Measurements from ENCODE around the gene TEX9. TPM values are rescaled to one million over a fixed set of nuclear protein-coding genes. Genes with fewer than 3 reads are reported as not detected.

Gene TEX9
- total RNA-seq, 2 experiments from 2014 or later, result 0.79 to 0.85 TPM

- Mint-ChIP-seq H3K36me3 (ENCODE audit: low read depth) (peaks cover 2% of the 10 kb centered on the region), H3K4me3 (no peak overlapping the region), H3K4me1 (ENCODE audit: low read depth) (peaks cover 2% of the 10 kb centered on the region), H3K9me3 (peaks cover 7% of the 10 kb centered on the region), H3K27me3 (peaks cover 2% of the 10 kb centered on the region), H3K27ac (no peak overlapping the region)
- CTCF ChIA-PET, result interaction anchor here (1.6 kb wide), 1 partner anchor 176 kb away, joined by 3 read pairs; no protein-coding TSS in a partner anchor
- intact Hi-C loops (cut with micrococcal nuclease), result loop anchor here (5.0 kb wide), 1 partner anchor 178 kb away; no protein-coding TSS in a partner anchor
- POLR2A ChIA-PET, result interaction anchor here (1.1 kb wide), 1 partner anchor 1208 kb away, joined by 3 read pairs; no protein-coding TSS in a partner anchor
- ATAC-seq, result no peak
- TF ChIP-seq CTCF (IDR thresholded peaks at IDR 0.05), result no peak
- no peak for DNase-seq
Measured at GRCh38 chr15:56425276-56425675, 60.0 kb downstream of the TEX9 start.

- no peak for TF ChIP-seq CTCF (IDR thresholded peaks at IDR 0.05)
- ChIA-PET POLR2A (interaction anchor here (2.0 kb wide), 1 partner anchor 180 kb away, joined by 9 read pairs; no protein-coding TSS in a partner anchor), CTCF (interaction anchor here (1.6 kb wide), 1 partner anchor 177 kb away, joined by 3 read pairs; no protein-coding TSS in a partner anchor)
- peaks cover 2% of the 10 kb centered on the region for H3K27me3 Mint-ChIP-seq
- peaks cover 2% of the 10 kb centered on the region for H3K36me3 Mint-ChIP-seq (ENCODE audit: low read depth)
- peaks cover 2% of the 10 kb centered on the region for H3K4me1 Mint-ChIP-seq (ENCODE audit: low read depth)
- DNase-seq (no peak), ATAC-seq (no peak)
- H3K4me3 Mint-ChIP-seq, result no peak overlapping the region
- no peak overlapping the region for H3K27ac Mint-ChIP-seq
- peaks cover 7% of the 10 kb centered on the region for H3K9me3 Mint-ChIP-seq
- intact Hi-C loops (cut with micrococcal nuclease), result loop anchor here (5.0 kb wide), 1 partner anchor 179 kb away; no protein-coding TSS in a partner anchor
Measured at GRCh38 chr15:56425976-56426375, 60.8 kb downstream of the TEX9 start.

DNA sequence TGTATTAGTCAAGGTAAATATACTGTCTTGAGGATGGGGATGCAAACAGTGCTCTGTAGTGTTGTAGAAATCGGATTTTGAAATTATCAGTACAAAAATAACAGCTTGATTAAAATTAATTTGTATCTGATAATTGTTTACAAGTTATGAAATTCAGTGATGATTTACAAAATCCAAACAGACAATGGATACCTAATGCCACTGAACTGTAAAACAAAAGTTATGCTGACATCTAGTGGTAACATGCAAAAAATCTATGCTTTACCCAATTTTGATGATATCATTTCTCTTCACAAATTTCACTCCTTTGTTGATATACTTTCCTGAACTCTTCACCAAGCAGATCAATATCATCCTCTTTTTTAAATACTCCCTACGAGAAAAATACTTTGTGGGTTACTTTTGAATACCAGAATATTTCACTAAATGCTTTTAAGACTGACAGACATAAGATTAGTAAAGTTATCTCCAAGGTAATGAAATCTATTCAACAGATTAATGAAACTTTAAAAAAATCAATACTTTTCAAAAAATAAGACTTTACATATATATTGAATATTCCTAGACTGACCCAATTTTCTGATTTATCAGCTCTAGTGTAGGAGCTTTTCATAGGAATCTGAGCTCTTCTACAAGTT is 63.7 kb downstream of the TEX9 start:
- H3K9me3 Mint-ChIP-seq, result peaks cover 7% of the 10 kb centered on the region
- intact Hi-C loops (cut with micrococcal nuclease), result loop anchor here (5.0 kb wide), 1 partner anchor 182 kb away; no protein-coding TSS in a partner anchor
- no peak overlapping the region for H3K4me3 Mint-ChIP-seq
- no peak overlapping the region for H3K27ac Mint-ChIP-seq
- ATAC-seq (no peak), DNase-seq (no peak)
- H3K4me1 Mint-ChIP-seq (ENCODE audit: low read depth), result peaks cover 2% of the 10 kb centered on the region
- CTCF ChIA-PET, result interaction anchor here (0.7 to 3.5 kb wide), 8 partner anchors 10 to 713 kb away, joined by 3 to 28 read pairs (median 3); no protein-coding TSS in a partner anchor
- peaks cover 2% of the 10 kb centered on the region for H3K27me3 Mint-ChIP-seq
- POLR2A ChIA-PET, result no interaction called here
- peak; percentile 73 for TF ChIP-seq CTCF (IDR thresholded peaks at IDR 0.05)
- H3K36me3 Mint-ChIP-seq (ENCODE audit: low read depth), result peaks cover 2% of the 10 kb centered on the region

DNA sequence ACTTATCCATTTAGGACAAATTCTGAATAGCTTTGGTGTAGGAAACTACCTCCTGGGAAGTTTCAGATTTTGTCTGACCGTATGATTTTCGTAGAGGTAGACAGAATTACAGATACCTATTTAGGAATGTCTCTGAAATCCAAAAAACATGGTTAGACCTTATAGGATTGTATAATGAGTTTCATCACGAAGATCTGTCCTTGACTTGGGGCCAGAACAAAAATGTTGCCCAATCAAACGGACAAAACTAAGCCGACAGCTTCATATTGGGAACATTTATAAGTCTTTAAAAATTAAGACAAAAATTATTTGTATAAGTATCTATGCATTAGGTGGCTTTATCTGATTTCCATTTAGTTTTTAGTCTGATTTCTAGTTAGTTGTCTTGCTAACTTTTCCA is 67.1 kb downstream of the TEX9 start:
- DNase-seq (no peak), ATAC-seq (no peak)
- H3K27ac Mint-ChIP-seq, result no peak overlapping the region
- no peaks in the 10 kb centered on the region for H3K36me3 Mint-ChIP-seq (ENCODE audit: low read depth)
- no peaks in the 10 kb centered on the region for H3K9me3 Mint-ChIP-seq
- no peaks in the 10 kb centered on the region for H3K4me1 Mint-ChIP-seq (ENCODE audit: low read depth)
- TF ChIP-seq CTCF (IDR thresholded peaks at IDR 0.05), result no peak
- ChIA-PET POLR2A (no interaction called here), CTCF (no interaction called here)
- no peak overlapping the region for H3K4me3 Mint-ChIP-seq
- intact Hi-C loops (cut with micrococcal nuclease), result no loop called here
- peaks cover 3% of the 10 kb centered on the region for H3K27me3 Mint-ChIP-seq

GRCh38 chr15:56440214-56440770 is 75.1 kb downstream of the TEX9 start:
- Mint-ChIP-seq H3K36me3 (ENCODE audit: low read depth) (no peaks in the 10 kb centered on the region), H3K27ac (no peak overlapping the region), H3K27me3 (peaks cover 3% of the 10 kb centered on the region), H3K4me1 (ENCODE audit: low read depth) (no peaks in the 10 kb centered on the region), H3K9me3 (peaks cover 4% of the 10 kb centered on the region), H3K4me3 (no peak overlapping the region)
- ChIA-PET CTCF (no interaction called here), POLR2A (no interaction called here)
- ATAC-seq (no peak), DNase-seq (no peak)
- TF ChIP-seq CTCF (IDR thresholded peaks at IDR 0.05), result no peak
- intact Hi-C loops (cut with micrococcal nuclease), result no loop called here
